SW480 (cell line): Measurements from ENCODE around the gene PRH2.
A peak's percentile ranks its signal among the peaks of the same experiment; 100 is the strongest.

ENCODE experiments used
- DNase-seq: peaks from one replicate; pipeline ENCODE4 v3.0.0-alpha.2; 2016; ENCODE audit warnings: low spot score

PRH2 gene

GRCh38 chr12:10928746-10929286 lies at the start of gene PRH2:
Gene PRH2, plus strand, starts transcription at chr12:10929236. Its CDS starts 38 bp downstream, at chr12:10929274.
- no peak for DNase-seq

- no peak for DNase-seq
Observed at GRCh38 chr12:10884086-10884725, 44.8 kb upstream of the PRH2 start, which contains the start of gene PRH1. Gene PRH1, minus strand, starts transcription at chr12:10884255. Its CDS starts 38 bp downstream, at chr12:10884217.

GRCh38 chr12:10889226-10889625 lies 39.8 kb upstream of the PRH2 start:
- no peak for DNase-seq

GRCh38 chr12:10891937-10892336 lies 37.1 kb upstream of the PRH2 start:
- DNase-seq = no peak

- no peak for DNase-seq
Observed at GRCh38 chr12:10896854-10897253, 32.2 kb upstream of the PRH2 start.

GRCh38 chr12:10900530-10900929 lies 28.5 kb upstream of the PRH2 start:
- DNase-seq = no peak

GRCh38 chr12:10900972-10901371 lies 28.1 kb upstream of the PRH2 start:
- DNase-seq = no peak

GRCh38 chr12:10901427-10901826 lies 27.6 kb upstream of the PRH2 start:
- DNase-seq = no peak

- DNase-seq = no peak
Observed at GRCh38 chr12:10904686-10905085, 24.4 kb upstream of the PRH2 start.

GRCh38 chr12:10909462-10909861 lies 19.6 kb upstream of the PRH2 start, which contains the start of gene TAS2R13:
Gene TAS2R13, minus strand, starts transcription at chr12:10909562. Its CDS starts 264 bp downstream, at chr12:10909298.
- DNase-seq = no peak

GRCh38 chr12:10910380-10910779 lies 18.7 kb upstream of the PRH2 start:
- DNase-seq = no peak

GRCh38 chr12:10919809-10920208 lies 9.2 kb upstream of the PRH2 start:
- no peak for DNase-seq

GRCh38 chr12:10926269-10926668 lies 2.8 kb upstream of the PRH2 start:
- no peak for DNase-seq

- no peak for DNase-seq
Observed at GRCh38 chr12:10936506-10936905, 7.5 kb downstream of the PRH2 start.

- DNase-seq = no peak
Observed at GRCh38 chr12:10939163-10939562, 10.1 kb downstream of the PRH2 start, which contains the start of gene TAS2R14. Gene TAS2R14, minus strand, starts transcription at chr12:10939263. Its CDS starts 56 bp downstream, at chr12:10939207.

- DNase-seq = no peak
Observed at GRCh38 chr12:10940389-10940788, 11.4 kb downstream of the PRH2 start.

GRCh38 chr12:10941369-10941768 lies 12.3 kb downstream of the PRH2 start:
- no peak for DNase-seq

- DNase-seq = peak; percentile 91
Observed at GRCh38 chr12:10941916-10942607, 13.0 kb downstream of the PRH2 start.

GRCh38 chr12:10943167-10943566 lies 14.1 kb downstream of the PRH2 start:
- DNase-seq = no peak

GRCh38 chr12:10952645-10953044 lies 23.6 kb downstream of the PRH2 start:
- DNase-seq = no peak

- no peak for DNase-seq
Observed at GRCh38 chr12:10956085-10956484, 27.0 kb downstream of the PRH2 start.

- no peak for DNase-seq
Observed at GRCh38 chr12:10957741-10958140, 28.7 kb downstream of the PRH2 start.

GRCh38 chr12:10959804-10960203 lies 30.8 kb downstream of the PRH2 start:
- peak; percentile 22 for DNase-seq
